D341Med (cell line): ENCODE results near the gene ST8SIA3.

ENCODE experiments used
- DNase-seq: peaks from one replicate; pipeline ENCODE4 v3.0.0; 2012; ENCODE audit warnings: low spot score

The ST8SIA3 gene

GRCh38 chr18:57352271-57352701 is at the start of gene ST8SIA3:
Gene ST8SIA3, plus strand, starts transcription at chr18:57352557. Its CDS starts 290 bp downstream, at chr18:57352847.
- peak; percentile 91 for DNase-seq

- DNase-seq: no peak
Measured at GRCh38 chr18:57311472-57311871, 40.9 kb upstream of the ST8SIA3 start.

GRCh38 chr18:57312346-57313144 is 39.8 kb upstream of the ST8SIA3 start:
- no peak for DNase-seq

- no peak for DNase-seq
Measured at GRCh38 chr18:57320603-57321002, 31.8 kb upstream of the ST8SIA3 start.

- no peak for DNase-seq
Measured at GRCh38 chr18:57325491-57326166, 26.7 kb upstream of the ST8SIA3 start.

GRCh38 chr18:57326718-57327323 is 25.5 kb upstream of the ST8SIA3 start:
- DNase-seq: no peak

- DNase-seq: no peak
Measured at GRCh38 chr18:57328665-57329064, 23.7 kb upstream of the ST8SIA3 start.

- no peak for DNase-seq
Measured at GRCh38 chr18:57329856-57330255, 22.5 kb upstream of the ST8SIA3 start.

- no peak for DNase-seq
Measured at GRCh38 chr18:57331718-57332117, 20.6 kb upstream of the ST8SIA3 start.

GRCh38 chr18:57333940-57334339 is 18.4 kb upstream of the ST8SIA3 start:
- DNase-seq: no peak

- DNase-seq: no peak
Measured at GRCh38 chr18:57334383-57334782, 18.0 kb upstream of the ST8SIA3 start.

GRCh38 chr18:57336343-57336742 is 16.0 kb upstream of the ST8SIA3 start:
- no peak for DNase-seq

- DNase-seq: no peak
Measured at GRCh38 chr18:57337890-57338289, 14.5 kb upstream of the ST8SIA3 start.

GRCh38 chr18:57343833-57344232 is 8.5 kb upstream of the ST8SIA3 start:
- no peak for DNase-seq

GRCh38 chr18:57346876-57347275 is 5.5 kb upstream of the ST8SIA3 start:
- DNase-seq: no peak

GRCh38 chr18:57347784-57348183 is 4.6 kb upstream of the ST8SIA3 start:
- no peak for DNase-seq

- no peak for DNase-seq
Measured at GRCh38 chr18:57352761-57353136, 392 bp downstream of the ST8SIA3 start.

GRCh38 chr18:57353137-57353939 is 981 bp downstream of the ST8SIA3 start:
- DNase-seq: peak; percentile 67

- peak; percentile 52 for DNase-seq
Measured at GRCh38 chr18:57353940-57354461, 1.6 kb downstream of the ST8SIA3 start.

- no peak for DNase-seq
Measured at GRCh38 chr18:57359433-57359832, 7.1 kb downstream of the ST8SIA3 start.

GRCh38 chr18:57362714-57363113 is 10.4 kb downstream of the ST8SIA3 start:
- DNase-seq: no peak

- DNase-seq: no peak
Measured at GRCh38 chr18:57364460-57364859, 12.1 kb downstream of the ST8SIA3 start.
